HG03045 (cell line): ENCODE results near the gene PCDHGA11.
"Not testable (repeated sequence)": the region's sequence is repeated elsewhere in the genome, so short reads cannot be mapped to it uniquely, and the experiment has no call there.

Experiments used
- ATAC-seq: cut with Tn5 transposase; IDR thresholded peaks from one replicate; pipeline ENCODE4 v1.9.1; 2021; ENCODE audit warnings: mild to moderate bottlenecking, moderate library complexity; ENCODE audit not compliant: unreplicated experiment

Gene PCDHGA11

DNA sequence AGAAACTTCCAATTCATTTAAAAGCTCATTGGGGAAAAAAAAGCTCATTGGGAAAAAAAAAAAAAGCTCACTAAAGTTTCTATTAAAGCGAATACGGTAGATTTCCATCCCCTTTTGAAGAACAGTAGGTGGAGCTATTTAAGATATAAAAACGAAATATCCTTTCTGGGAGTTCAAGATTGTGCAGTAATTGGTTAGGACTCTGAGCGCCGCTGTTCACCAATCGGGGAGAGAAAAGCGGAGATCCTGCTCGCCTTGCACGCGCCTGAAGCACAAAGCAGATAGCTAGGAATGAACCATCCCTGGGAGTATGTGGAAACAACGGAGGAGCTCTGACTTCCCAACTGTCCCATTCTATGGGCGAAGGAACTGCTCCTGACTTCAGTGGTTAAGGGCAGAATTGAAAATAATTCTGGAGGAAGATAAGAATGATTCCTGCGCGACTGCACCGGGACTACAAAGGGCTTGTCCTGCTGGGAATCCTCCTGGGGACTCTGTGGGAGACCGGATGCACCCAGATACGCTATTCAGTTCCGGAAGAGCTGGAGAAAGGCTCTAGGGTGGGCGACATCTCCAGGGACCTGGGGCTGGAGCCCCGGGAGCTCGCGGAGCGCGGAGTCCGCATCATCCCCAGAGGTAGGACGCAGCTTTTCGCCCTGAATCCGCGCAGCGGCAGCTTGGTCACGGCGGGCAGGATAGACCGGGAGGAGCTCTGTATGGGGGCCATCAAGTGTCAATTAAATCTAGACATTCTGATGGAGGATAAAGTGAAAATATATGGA lies 9.7 kb downstream of the PCDHGA11 start, which contains the start of gene PCDHGA12:
TSS of gene PCDHGA12 (plus strand) at position 176 of the 782 bp plus-strand sequence. CDS start at position 429, 253 bp downstream.
- peak; percentile 73 for ATAC-seq

DNA sequence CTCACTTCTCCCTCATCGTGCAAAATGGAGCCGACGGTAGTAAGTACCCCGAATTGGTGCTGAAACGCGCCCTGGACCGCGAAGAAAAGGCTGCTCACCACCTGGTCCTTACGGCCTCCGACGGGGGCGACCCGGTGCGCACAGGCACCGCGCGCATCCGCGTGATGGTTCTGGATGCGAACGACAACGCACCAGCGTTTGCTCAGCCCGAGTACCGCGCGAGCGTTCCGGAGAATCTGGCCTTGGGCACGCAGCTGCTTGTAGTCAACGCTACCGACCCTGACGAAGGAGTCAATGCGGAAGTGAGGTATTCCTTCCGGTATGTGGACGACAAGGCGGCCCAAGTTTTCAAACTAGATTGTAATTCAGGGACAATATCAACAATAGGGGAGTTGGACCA lies 10.4 kb downstream of the PCDHGA11 start:
- no peak for ATAC-seq

GRCh38 chr5:141432308-141432707 lies 11.5 kb downstream of the PCDHGA11 start:
- not testable (repeated sequence) for ATAC-seq

- not testable (repeated sequence) for ATAC-seq
Observed at GRCh38 chr5:141432726-141433125, 11.9 kb downstream of the PCDHGA11 start.

GRCh38 chr5:141434006-141434405 lies 13.2 kb downstream of the PCDHGA11 start:
- no peak for ATAC-seq

DNA sequence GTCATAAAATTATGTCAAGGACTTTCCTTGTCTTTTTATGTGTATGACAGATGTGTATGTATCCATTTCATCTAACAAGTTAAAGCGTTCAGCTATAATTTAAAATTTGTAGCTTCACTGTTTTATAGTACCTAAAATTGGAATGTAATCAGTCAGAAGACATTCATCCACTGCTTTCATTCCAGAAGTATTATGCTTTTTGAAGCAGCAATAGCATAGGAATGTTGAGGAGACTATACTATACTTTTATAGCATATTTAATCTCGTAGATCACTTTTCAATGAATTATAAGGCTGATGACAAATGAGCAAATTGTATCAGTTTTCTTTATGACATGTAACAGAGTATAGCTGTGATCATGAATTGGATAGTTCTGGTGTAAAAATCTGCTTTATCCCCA lies 16.4 kb downstream of the PCDHGA11 start:
- ATAC-seq: no peak

- no peak for ATAC-seq
Observed at GRCh38 chr5:141439411-141440141, 18.7 kb downstream of the PCDHGA11 start.

DNA sequence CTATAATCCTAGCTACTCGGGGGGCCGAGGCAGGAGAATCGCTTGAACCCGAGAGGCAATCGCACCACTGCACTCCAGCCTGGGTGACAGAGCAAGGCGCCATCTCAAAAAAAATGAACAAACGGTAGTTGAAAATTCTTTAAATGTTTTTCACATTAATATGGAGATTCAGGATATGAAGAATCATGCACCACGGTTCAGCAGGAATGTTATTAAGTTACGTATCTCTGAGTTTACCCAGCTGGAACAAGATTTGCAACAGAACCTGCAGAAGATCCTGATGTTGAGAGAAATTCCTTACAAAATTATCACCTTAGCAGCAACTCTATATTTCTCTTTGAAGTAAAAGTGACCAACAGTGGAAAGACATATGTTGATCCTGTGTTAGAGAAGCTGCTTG lies 19.5 kb downstream of the PCDHGA11 start:
- ATAC-seq: no peak

- ATAC-seq: no peak
Observed at GRCh38 chr5:141441571-141442170, 20.8 kb downstream of the PCDHGA11 start.

- no peak for ATAC-seq
Observed at GRCh38 chr5:141465351-141465750, 44.5 kb downstream of the PCDHGA11 start.
